Activated CD4-positive, CD25-positive, alpha-beta regulatory T cell treated with anti-CD3 and anti-CD28 coated beads, Interleukin-2, amount 50 U/mL, for 72 hours (primary cell): ENCODE results near the gene SMIM23.
"Not testable (repeated sequence)": the region's sequence is repeated elsewhere in the genome, so short reads cannot be mapped to it uniquely, and the experiment has no call there.

Source experiments
- DNase-seq: peaks from one replicate; pipeline ENCODE4 v3.0.0; 2021

SMIM23 gene

DNA sequence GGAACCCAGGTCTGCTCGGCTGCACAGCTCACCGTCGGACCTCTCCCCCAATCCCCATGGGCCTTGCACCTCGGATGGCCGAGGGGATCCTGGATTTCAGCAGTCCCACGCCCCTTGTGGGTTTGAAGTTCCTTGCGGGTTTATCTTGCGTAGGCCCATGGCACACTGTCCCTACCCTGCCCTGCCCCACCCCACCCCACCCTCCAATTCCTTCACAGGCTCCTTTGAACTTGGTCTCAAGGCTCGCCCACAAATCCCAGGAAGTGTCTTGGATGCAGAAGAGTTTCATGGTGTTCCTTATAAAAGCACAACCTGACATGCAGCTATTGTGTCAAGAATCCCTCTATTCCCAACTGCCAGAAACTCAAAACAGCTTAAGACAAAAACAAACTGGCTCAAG is 11.2 kb upstream of the SMIM23 start:
- no peak for DNase-seq

DNA sequence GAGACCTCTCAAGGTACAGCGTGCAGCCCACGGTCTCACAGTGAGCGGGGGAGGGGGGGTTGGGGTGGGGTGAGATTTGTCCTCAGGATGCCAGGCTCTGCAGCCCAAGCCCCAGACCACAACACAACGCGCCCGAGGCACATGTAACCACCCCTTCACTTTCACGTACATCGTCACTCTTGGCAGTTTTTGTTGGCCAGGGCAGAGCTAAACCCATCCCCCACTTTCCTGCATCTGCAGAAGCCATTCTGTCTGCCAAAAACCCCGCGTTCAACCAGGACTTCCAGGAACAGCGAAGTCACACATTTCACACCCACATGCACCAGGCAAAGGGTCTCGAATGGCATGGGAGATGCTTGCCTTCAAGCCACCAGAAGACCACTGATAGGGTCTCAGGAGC is 9.4 kb upstream of the SMIM23 start:
- DNase-seq = no peak

- DNase-seq = no peak
These were observed 8.6 kb upstream of the SMIM23 start for GRCh38 chr5:171776770-171777759.

- DNase-seq = not testable (repeated sequence)
These were observed 3.9 kb upstream of the SMIM23 start for GRCh38 chr5:171781744-171782143.

DNA sequence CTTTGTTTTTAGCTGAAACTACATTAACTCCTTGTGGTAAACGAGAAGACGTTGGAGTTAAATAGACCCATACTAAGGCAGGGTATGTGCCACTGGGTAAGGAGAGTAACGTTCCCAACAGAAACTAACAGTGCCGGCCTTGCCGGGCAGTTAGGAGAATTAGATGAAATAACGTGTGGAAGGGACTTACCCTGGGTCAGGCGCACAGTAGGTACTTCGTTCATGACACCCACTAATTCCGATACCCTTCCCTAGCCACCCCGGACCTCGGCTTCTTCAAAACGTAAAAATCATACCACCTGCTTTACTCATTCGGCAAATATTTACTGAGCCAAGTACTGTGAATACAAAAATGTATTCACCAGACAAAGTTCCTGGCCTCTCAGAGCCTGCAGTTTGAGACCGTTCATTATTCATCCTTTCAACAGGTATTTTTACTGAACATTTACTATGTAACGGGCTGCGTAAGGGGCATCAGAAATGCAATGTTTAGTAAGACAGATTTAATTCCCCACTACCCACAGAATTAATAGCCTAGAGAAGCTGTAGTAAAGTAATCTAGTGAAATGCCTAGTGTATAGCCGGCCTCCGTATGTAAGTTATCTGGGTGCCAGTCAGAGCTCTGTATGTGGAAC is 3.2 kb upstream of the SMIM23 start:
- no peak for DNase-seq

- DNase-seq = no peak
These were observed 2.6 kb upstream of the SMIM23 start for GRCh38 chr5:171783051-171783450.

DNA sequence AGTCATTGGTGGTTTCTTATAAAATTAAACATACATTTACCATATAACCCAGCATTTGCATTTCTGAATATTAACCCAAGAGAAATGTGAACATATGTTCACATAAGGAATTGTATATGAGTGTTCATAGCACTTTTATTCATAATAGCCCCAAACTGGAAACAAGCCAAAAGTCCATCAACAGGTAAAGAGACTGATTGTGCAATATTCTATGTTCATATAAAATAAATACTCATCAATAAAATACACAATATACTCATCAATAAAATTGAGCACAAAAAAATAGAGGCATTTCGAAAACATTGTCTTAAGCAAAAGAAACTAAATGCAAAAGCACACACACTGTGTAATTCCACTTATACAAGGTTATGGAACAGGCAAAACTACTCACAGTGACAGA is 3.7 kb downstream of the SMIM23 start:
- DNase-seq = no peak

GRCh38 chr5:171790408-171790807 is 4.8 kb downstream of the SMIM23 start:
- no peak for DNase-seq

GRCh38 chr5:171794470-171794960 is 8.9 kb downstream of the SMIM23 start:
- no peak for DNase-seq

DNA sequence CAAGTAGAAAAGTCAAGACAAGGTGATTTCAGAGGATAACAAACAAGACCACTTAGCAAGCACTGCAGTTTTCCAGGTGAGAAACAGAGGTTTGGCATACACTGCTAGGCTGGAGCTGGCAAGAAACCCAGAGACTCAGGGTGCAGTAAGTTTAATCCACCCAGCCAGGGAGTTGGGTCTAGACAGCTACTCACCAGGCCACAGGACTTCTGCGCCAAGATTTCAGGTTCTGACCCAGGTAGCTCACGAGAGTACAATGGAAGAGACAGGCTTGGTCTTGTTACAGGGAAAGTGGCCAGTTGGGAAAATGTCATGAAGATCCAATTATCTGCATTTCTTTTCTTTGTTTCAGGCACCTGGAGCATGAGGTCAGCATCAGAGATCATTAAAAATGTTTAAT is 9.8 kb downstream of the SMIM23 start:
- no peak for DNase-seq

DNA sequence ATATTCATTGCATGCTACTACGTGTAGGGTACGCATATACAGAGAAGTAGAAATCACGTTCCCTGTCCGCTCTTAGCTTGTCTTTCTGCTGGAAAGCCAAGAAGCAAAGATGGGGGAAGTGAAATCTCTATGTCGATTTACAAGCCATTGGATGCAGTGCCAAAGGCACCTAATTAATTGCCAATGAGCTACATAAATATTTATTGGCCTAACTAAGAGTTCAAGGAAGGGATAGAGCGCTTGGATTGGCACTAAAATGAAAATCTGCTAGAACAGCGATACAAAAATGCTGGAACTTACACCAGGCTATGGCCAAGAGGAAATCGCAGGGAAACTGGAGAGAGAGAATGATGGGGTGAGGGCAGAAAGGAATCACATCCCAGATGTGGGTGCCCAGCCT is 10.8 kb downstream of the SMIM23 start:
- DNase-seq = no peak

- no peak for DNase-seq
These were observed 11.9 kb downstream of the SMIM23 start for GRCh38 chr5:171797543-171797942.

- no peak for DNase-seq
These were observed 12.8 kb downstream of the SMIM23 start for GRCh38 chr5:171798418-171798817.

GRCh38 chr5:171801839-171802238 is 16.2 kb downstream of the SMIM23 start:
- DNase-seq = no peak

DNA sequence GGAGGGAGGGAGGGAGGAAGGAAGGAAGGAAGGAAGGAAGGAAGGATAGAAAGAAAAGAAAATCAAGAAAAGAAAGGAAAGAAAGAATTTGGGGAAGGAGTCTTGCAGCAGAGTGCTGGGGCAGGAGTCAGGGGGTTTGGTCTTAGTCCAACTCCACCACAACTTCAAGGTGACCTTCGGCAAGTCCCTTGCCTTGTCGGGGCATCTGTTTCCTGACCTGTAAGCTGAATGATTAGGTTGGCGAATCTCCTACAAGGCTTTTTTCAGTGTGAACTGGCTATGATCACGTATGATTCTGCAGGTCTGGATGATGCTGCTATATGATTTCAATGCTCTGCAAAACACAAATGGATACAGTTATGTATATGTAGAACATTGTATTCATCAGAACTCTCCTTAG is 20.1 kb downstream of the SMIM23 start:
- no peak for DNase-seq

DNA sequence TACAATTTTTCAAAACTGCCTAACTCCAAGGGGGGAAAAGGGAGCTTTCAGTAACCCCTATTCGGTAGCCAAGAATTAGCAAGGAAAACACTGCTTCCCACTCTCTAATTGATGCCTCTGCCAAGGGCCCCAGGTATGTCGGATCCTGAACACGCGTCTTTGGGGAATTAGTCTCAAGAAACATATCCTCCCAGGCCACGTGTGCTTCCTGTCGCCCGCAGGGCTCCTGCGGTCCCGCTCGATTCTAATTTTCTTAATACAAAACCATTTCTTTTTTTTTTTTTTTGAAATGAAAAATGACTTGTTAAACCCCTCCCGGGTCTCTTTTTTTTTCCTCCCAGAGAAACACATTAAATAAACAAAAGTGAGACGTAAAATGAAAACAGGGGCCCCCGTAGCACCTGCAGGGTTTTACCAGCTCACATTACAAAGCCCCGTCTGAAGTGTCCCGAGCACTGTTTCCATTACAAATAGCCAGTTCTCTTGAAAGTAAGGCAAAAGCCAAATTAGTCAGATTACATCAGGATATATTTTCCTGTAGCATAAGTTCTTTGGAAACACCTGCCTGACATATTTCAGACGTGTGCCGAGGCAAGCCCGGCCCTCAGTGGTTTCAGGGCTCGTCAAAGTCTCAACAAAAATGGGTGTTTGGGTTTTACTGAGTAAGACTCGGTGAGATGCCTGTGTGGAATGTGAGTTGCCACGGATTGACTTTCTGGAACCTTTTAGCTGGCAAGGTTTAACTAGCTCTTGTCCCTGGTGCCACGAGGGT is 21.5 kb downstream of the SMIM23 start:
- no peak for DNase-seq

GRCh38 chr5:171808453-171808852 is 22.8 kb downstream of the SMIM23 start:
- no peak for DNase-seq

- no peak for DNase-seq
These were observed 23.3 kb downstream of the SMIM23 start for GRCh38 chr5:171808951-171809350.

DNA sequence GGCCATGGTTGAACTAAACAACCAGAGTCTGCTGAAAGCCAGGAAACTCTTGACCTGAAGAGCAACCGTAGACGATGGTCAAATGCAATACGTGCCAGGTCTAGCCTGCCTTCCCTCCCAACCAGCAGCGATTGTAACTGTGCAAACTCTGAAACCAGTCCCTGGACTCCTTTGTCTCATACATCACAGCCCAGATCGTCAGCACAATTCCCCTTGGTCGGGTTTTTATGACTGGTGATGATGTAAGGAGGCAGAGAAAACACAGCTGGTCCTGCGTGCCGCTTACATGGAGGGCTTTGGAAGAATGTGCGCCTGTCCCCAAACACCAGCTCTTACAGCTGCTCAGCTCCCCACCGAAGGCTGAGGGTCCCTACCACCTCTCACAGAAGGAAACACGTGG is 24.6 kb downstream of the SMIM23 start:
- no peak for DNase-seq

DNA sequence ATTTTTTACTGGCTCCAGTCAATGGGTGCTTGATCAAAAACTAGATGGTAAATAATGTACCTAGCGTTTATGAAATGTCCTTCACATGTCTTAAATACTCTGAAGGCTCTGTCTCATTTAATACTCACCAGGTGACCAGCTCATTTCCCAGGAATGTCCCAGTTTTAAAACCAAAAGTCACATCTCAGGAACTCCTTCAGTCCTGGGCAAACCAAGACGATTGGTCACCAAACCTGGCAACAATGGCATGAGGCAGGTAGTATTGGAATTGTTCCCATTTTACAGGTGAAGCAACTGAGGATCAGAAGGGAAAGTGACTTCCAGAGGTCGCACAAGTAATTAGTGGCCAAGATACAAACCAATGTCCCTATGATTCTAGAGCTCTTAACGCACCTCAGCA is 27.7 kb downstream of the SMIM23 start:
- no peak for DNase-seq

DNA sequence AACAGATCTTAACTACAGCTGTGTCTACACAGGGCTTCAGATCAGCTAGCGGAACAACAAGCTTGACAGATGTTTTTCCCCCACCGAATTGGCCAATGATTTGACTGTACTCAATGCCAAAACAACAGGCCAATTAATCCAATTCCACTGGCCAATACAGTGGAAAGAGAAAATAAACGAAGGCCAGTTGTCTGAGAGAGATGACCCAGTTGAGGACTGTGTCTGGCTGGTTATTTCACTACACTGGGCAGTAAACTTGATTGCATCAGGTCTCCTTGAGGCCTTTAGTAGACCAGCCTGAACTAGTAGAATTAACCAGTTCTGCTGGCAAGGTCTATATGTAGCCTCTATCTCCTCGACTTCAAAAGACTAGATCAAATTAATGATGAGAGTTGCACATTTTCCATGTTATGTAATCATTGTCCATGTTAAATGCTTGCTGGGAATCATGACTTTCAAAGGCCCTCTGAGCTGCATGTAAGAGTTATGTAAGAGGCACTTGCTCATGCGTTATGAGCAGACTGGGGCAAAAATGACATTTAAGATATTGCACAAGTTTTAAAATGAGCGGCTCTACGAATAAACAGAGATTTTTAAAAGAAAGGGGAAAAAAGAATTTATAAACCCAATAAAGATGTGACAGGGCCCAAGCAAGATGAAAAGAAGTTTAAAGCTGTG is 28.3 kb downstream of the SMIM23 start:
- no peak for DNase-seq

GRCh38 chr5:171816666-171817065 is 31.0 kb downstream of the SMIM23 start:
- no peak for DNase-seq

DNA sequence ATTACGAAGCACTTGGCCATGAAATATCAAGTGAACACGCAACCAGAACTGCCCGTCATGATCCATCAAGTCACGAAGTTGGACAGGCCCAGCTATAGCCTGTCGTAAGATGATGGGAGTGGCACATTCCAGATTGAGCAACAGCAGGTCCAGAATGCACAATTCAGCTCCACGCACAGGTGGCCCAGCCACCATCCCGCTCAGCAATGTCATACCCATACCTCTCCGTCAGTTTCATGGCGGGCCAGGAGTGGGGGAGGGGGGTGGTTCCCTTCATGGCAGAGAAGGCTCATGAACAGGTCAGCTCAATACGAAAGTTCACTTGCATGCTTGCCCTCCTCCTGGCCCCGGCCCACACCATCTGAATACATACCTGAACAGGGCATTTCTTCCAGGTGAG is 34.9 kb downstream of the SMIM23 start:
- DNase-seq = no peak
